GM21825 (cell line): ENCODE data around the gene SYT11.
A peak's percentile ranks its signal among the peaks of the same experiment; 100 is the strongest.
"Not testable (repeated sequence)": the region's sequence is repeated elsewhere in the genome, so short reads cannot be mapped to it uniquely, and the experiment has no call there.

ENCODE experiments used
- ATAC-seq: cut with Tn5 transposase; IDR thresholded peaks from one replicate; pipeline ENCODE4 v1.9.1; 2021; ENCODE audit warnings: mild to moderate bottlenecking, moderate library complexity; ENCODE audit not compliant: unreplicated experiment

Gene SYT11

GRCh38 chr1:155896476-155896875, 37.1 kb downstream of the SYT11 start:
- not testable (repeated sequence) for ATAC-seq

- no peak for ATAC-seq
Observed at GRCh38 chr1:155897746-155898145, 38.4 kb downstream of the SYT11 start.

GRCh38 chr1:155898888-155899287, 39.5 kb downstream of the SYT11 start:
- ATAC-seq = no peak

GRCh38 chr1:155899683-155900082, 40.3 kb downstream of the SYT11 start:
- ATAC-seq = no peak

- ATAC-seq = no peak
Observed at GRCh38 chr1:155900161-155900560, 40.8 kb downstream of the SYT11 start.

GRCh38 chr1:155904261-155904660, 44.9 kb downstream of the SYT11 start:
- ATAC-seq = no peak

GRCh38 chr1:155909894-155910293, 50.5 kb downstream of the SYT11 start:
- ATAC-seq = no peak

- no peak for ATAC-seq
Observed at GRCh38 chr1:155910621-155911121, 51.3 kb downstream of the SYT11 start.

- peak; percentile 84 for ATAC-seq
Observed at GRCh38 chr1:155911156-155912055, 52.0 kb downstream of the SYT11 start, which contains the start of gene RIT1. TSS of gene RIT1 (minus strand) at chr1:155911349. CDS start at chr1:155910761, 588 bp downstream.

- ATAC-seq = no peak
Observed at GRCh38 chr1:155912056-155912536, 52.7 kb downstream of the SYT11 start.

GRCh38 chr1:155913969-155914757, 54.8 kb downstream of the SYT11 start:
- ATAC-seq = no peak

- ATAC-seq = no peak
Observed at GRCh38 chr1:155918660-155919059, 59.3 kb downstream of the SYT11 start.

GRCh38 chr1:155919801-155920200, 60.4 kb downstream of the SYT11 start:
- ATAC-seq = no peak

GRCh38 chr1:155920717-155921116, 61.4 kb downstream of the SYT11 start:
- ATAC-seq = no peak

- no peak for ATAC-seq
Observed at GRCh38 chr1:155925506-155925905, 66.1 kb downstream of the SYT11 start.

- ATAC-seq = no peak
Observed at GRCh38 chr1:155929057-155929456, 69.7 kb downstream of the SYT11 start.

- ATAC-seq = not testable (repeated sequence)
Observed at GRCh38 chr1:155930725-155931124, 71.4 kb downstream of the SYT11 start.

- no peak for ATAC-seq
Observed at GRCh38 chr1:155931332-155932038, 72.1 kb downstream of the SYT11 start.

GRCh38 chr1:155932081-155932480, 72.7 kb downstream of the SYT11 start:
- ATAC-seq = no peak

- ATAC-seq = no peak
Observed at GRCh38 chr1:155932487-155932886, 73.1 kb downstream of the SYT11 start.

GRCh38 chr1:155933591-155934096, 74.3 kb downstream of the SYT11 start:
- no peak for ATAC-seq
